ENCODE results near the gene KRTAP3-2.
"Not testable (repeated sequence)": the region's sequence is repeated elsewhere in the genome, so short reads cannot be mapped to it uniquely, and the experiment has no call there.

Gene KRTAP3-2

DNA sequence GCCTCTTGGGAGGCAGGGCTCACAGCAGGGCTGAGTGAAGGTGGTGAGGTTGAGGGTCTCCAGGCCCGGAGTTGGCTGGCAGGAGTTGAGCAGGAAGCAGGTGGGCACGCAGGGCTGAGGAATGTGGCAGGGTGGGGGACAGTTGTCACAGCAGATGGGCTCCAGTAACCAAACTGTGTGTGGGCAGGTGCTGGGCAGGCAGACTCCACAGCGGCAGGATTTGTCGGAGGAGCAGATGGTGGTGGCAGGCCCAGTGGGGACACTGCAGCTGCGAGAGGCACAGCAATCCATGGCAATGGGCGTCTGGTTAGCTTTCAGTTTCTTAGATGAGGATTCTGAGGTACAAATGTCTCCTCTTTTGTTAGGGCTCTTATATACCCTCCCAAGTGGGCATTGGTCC lies at the start of gene KRTAP3-2:
Gene KRTAP3-2, minus strand, starts transcription at position 344 of the 400 bp plus-strand sequence. Its CDS starts 53 bp downstream, at position 291.
- DNase-seq = not testable (repeated sequence)

GRCh38 chr17:41049110-41049509 lies 49.4 kb upstream of the KRTAP3-2 start:
- DNase-seq = no peak

DNA sequence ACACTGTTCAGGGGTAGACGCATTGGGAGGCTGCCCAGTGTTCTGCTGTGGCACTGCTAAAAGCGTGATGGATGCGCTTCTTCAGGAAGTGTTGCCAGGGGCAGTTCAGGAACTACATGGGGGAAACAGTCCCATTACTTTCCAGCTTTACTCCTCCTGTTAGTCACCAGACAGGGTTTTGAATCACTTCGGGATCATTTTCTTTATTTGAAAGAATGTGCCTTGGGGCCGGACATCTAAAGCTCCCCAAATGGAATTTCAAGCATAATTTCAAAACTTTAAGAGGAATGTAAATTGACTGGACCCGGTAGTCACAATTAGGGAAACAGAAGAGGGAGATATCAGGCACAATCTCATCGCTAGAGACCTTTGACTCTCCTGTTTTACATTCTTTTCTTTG lies 48.7 kb upstream of the KRTAP3-2 start:
- no peak for DNase-seq

DNA sequence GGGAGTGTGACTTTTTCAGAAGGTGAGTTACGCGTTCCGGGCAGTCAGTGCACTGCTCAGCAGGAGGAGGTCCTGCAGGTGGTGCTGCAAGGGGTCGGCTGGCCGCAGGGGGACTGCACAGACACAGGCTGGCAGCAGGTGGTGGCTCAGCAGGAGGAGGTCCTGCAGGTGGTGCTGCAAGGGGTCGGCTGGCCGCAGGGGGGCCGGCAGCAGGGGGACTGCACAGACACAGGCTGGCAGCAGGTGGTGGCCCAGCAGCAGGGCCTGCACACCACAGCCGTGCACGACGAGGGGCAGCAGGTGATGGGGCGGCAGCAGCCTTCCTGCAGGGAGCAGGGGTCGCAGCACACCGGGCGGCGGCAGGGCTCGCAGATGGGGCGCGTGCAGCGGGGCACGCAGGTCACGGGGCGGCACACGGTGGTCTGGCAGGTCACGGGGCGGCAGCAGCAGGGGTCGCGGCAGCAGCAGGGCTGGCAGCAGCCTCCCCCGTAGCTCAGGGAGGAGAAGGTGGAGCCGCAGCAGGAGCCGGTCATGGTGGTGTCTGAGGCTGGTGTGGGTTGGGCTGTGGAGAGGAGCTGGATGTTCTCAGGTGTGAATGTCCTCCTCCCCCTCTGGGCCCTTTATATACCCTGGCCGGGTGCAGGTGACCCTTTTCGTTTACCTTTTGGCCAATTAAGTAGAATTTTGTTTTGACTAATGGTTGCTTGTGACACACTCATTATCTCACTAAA lies 47.2 kb upstream of the KRTAP3-2 start, which contains the start of gene KRTAP2-1:
Gene KRTAP2-1, minus strand, starts transcription at position 582 of the 731 bp plus-strand sequence. Its CDS starts 49 bp downstream, at position 533.
- DNase-seq = not testable (repeated sequence)

- no peak for DNase-seq
Measured at GRCh38 chr17:41042953-41043352, 43.2 kb upstream of the KRTAP3-2 start.

GRCh38 chr17:41040783-41041571 lies 41.3 kb upstream of the KRTAP3-2 start, which contains the start of gene KRTAP1-1:
KRTAP1-1 (minus strand) TSS chr17:41041450; CDS start chr17:41041397, 53 bp downstream.
- DNase-seq = not testable (repeated sequence)

DNA sequence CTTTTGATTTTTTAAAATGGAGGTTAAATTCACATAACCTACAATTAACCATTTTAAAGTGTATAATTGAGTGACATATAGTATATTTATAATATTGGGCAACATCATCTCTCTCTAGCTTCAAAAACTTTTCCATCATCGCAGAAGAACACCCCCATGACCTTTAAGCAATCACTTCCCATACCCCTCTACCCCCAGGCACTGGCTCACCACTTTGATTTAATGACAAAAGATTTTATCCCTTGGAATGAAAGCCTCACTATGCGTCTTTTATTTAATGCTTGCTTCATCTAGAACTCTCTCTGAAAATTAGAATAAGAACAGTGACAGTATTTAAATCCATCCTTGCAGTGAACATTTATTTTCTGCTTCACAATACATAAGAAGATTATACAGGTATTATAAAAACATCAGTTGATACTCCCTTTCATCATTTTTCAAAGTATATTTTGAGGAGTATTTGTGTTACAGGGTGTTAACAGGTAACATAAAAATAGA lies 38.2 kb upstream of the KRTAP3-2 start:
- no peak for DNase-seq

DNA sequence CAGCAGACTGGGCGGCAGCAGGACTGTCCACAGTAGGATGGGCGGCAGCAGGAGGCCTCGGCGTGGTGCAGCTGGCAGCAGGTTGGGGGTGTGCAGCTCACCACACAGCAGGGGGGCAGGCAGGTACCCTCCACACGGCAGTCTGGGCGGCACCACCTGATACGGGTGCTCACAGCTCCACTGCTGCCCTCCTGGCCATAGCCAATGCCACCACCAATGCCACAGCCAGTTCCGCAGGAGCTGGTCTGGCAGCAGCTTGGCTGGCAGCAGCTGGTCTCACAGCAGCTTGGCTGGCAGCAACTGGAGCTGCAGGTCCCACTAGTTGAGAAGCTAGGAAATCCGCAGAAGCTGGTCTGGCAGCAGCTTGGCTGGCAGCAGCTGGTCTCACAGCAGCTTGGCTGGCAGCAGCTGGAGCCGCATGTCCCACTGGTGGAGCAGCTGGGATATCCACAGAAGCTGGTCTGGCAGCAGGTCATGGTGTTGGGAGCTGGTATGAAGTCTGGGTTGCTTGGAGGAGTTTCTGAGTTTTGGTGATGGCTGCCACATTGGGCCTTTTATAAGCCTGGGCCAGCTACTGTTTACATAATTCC lies 34.7 kb upstream of the KRTAP3-2 start, which contains the start of gene KRTAP1-3:
Gene KRTAP1-3, minus strand, starts transcription at position 529 of the 590 bp plus-strand sequence. Its CDS starts 53 bp downstream, at position 476.
- DNase-seq = not testable (repeated sequence)

GRCh38 chr17:41029633-41030245 lies 30.0 kb upstream of the KRTAP3-2 start, which contains the start of gene KRTAP1-4:
KRTAP1-4 (minus strand) TSS chr17:41030195; CDS start chr17:41030078, 117 bp downstream.
- no peak for DNase-seq

DNA sequence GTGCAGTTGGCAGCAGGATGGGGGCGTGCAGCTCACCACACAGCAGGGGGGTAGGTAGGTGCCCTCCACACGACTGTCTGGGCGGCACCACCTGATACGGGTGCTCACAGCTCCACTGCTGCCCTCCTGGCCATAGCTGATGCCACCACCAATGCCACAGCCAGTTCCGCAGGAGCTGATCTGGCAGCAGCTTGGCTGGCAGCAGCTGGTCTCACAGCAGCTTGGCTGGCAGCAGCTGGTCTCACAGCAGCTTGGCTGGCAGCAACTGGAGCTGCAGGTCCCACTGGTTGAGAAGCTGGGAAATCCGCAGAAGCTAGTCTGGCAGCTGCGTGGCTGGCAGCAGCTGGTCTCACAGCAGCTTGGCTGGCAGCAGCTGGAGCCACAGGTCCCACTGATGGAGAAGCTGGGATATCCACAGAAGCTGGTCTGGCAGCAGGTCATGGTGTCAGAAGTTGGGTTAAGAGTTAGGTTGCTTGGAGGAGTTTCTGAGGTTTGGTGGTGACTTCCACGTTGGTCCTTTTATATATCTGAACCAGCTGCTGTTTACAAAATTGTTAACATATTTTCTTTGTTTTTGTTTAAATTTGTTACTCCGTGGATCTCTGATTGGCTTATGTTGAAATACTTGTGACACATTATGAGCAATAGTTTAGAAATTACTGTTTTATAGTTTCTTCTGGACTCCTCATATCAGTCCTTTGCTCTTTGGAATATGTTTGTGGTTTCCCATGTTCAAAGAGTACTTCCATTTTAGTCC lies 27.2 kb upstream of the KRTAP3-2 start, which contains the start of gene KRTAP1-5:
Gene KRTAP1-5, minus strand, starts transcription at position 494 of the 757 bp plus-strand sequence. Its CDS starts 53 bp downstream, at position 441.
- no peak for DNase-seq

GRCh38 chr17:41024697-41025096 lies 25.0 kb upstream of the KRTAP3-2 start:
- no peak for DNase-seq

DNA sequence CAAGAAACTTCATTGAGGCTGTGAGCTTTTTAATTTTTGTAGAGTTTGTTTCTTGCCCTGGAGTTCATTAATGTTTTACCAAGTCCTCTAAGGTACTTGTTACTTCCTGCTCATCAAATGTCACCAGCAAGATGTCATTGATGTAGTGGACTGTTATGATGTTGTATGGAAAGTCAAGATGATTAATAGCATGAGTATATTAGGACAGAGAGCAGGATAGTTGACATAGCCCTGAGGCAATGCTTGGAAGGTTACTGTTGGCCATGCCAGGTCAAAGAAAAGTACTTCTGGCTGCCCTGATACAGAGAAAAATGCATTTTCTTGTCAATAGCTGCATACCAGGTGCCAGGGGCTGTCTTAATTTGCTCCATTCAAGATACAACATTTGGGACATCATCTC lies 20.6 kb upstream of the KRTAP3-2 start:
- no peak for DNase-seq

DNA sequence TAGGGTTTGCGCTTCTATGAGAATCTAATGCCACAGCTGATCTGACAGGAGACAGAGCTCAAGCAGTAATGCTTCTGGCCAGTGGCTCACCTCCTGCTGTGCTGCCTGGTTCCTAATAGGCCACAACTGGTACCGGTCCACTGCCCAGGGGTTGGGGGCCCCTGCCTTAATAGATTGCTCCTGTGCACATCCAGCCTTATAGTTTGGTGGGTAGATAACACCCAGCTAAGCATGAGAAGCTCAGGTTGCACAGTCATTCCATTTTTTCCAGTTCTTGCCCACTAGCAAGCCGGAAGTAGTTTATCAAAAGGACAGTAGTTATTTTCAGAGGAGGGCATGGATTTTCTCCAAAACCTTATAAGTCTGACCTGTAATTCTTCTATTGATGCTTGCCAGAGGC lies 19.7 kb upstream of the KRTAP3-2 start:
- no peak for DNase-seq

DNA sequence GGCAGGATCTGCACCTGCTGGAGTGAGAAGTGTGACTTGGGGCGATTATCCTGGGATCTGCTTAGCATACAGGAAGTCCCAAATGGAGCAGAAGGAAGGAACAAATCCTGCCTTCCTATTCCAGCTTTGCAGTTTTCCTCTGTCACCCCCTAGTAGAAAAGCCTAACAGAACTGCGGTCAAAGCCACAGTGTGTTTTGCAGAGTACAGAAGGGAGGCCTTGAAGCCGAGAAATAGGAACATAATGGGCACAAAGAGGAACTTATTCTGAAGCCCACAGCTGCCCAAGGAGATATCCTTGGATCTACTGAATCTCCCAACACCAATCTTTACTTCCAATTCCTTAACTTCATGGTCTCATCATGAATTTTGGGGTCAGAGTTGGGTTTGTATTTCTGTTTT lies 18.8 kb upstream of the KRTAP3-2 start:
- DNase-seq = no peak

GRCh38 chr17:41016578-41017215 lies 17.0 kb upstream of the KRTAP3-2 start:
- no peak for DNase-seq

GRCh38 chr17:41015454-41015853 lies 15.7 kb upstream of the KRTAP3-2 start:
- DNase-seq = no peak

DNA sequence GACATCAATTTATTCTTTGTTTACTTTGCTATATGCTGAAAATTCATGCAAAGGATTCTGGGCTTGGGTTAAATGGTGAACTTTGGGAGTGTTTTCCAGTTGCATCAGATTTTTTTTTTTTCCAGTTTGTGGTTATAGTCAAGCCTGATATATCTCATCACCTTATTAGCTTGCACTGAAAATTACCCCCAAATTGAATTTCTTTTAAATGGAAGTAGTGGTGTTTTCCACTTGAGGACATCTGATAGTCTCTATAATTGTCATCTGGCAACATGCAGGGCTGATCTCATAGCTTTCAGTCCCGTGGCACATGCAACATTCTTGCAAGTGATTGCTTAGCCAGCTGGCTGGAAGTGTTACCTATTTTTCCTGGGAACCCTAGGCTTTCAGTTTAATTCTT lies 13.9 kb upstream of the KRTAP3-2 start:
- no peak for DNase-seq

- DNase-seq = no peak
Measured at GRCh38 chr17:41013181-41013580, 13.5 kb upstream of the KRTAP3-2 start.

DNA sequence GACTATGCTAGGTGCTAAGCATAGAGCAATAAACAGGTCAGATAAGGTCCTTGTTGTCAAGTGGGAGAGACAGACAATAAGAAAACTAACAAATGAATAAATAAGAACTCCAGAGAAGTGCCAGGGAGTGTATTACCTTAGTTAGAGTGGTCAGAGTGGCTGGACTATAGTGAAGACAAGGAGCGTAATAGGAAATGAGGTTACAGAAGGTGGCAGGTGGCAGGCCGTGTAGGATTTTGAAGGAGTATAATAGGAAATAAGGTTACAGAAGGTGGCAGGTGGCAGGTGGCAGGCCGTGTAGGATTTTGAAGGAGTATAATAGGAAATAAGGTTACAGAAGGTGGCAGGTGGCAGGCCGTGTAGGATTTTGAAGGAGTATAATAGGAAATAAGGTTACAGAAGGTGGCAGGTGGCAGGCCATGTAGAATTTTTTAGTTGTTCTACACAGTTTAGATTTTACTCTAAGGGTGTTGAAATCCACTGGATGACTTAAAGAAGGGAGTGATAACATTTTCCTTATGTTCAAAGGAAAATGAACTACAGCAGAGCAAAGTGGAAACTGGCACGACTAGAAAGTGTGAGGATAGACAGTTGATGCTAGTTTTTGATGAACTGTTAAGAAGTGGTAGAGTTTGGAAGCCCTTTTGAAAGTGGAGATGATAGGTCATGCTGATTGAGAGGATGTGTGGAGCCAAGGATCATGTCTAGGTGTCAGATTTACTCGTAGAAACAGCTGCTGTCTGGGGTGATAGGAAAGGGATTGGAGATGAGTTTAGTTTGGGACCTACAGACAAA lies 12.8 kb upstream of the KRTAP3-2 start:
- DNase-seq = no peak

- DNase-seq = no peak
Measured at GRCh38 chr17:41010441-41010840, 10.7 kb upstream of the KRTAP3-2 start.
